LNCAP (cell line): ENCODE data around the gene SEMA5A.

Source experiments
- CTCF ChIP-seq: fragments of 450-650 bp; IDR thresholded peaks from 2 replicates; pipeline ENCODE4 v1.5.1; 2017; ENCODE audit warnings: mild to moderate bottlenecking

SEMA5A gene

GRCh38 chr5:9415091-9415490, 130.8 kb downstream of the SEMA5A start:
- TF ChIP-seq CTCF = no peak

GRCh38 chr5:9411142-9411541, 134.7 kb downstream of the SEMA5A start:
- TF ChIP-seq CTCF = no peak

GRCh38 chr5:9409413-9409960, 136.4 kb downstream of the SEMA5A start:
- no peak for TF ChIP-seq CTCF

GRCh38 chr5:9408964-9409363, 136.9 kb downstream of the SEMA5A start:
- no peak for TF ChIP-seq CTCF

- no peak for TF ChIP-seq CTCF
These were observed 140.6 kb downstream of the SEMA5A start for GRCh38 chr5:9405196-9405754.

- no peak for TF ChIP-seq CTCF
These were observed 143.9 kb downstream of the SEMA5A start for GRCh38 chr5:9401786-9402472.

- no peak for TF ChIP-seq CTCF
These were observed 146.8 kb downstream of the SEMA5A start for GRCh38 chr5:9399094-9399493.
